MCF 10A (cell line): Measurements from ENCODE around the gene SOCS4. TPM values are rescaled to one million over a fixed set of nuclear protein-coding genes. Genes with fewer than 3 reads are reported as not detected.

Experiments used
- BruUV-seq: library from RNA; stranded (reverse); fragments of 400-500 nt; replicated peaks from 2 replicates; lab custom pipeline; 2021; lab: Mats Ljungman, UMichigan
- CTCF ChIA-PET: fragments of 300-600 bp; sonication (Branson Sonifier 250); formaldehyde crosslinking; extraction: SDS; loops from one replicate; lab custom pipeline; 2021; ENCODE audit warnings: antibody characterized with exemption, inconsistent platforms; lab: Yijun Ruan, JAX
- POLR2A ChIA-PET: fragments of 300-600, 350-650 bp; sonication (Branson Sonifier 250); formaldehyde crosslinking; extraction: SDS; loops from one replicate; lab custom pipeline; 2020; ENCODE audit warnings: antibody characterized with exemption, inconsistent platforms; lab: Yijun Ruan, JAX
- DNase-seq: peaks from one replicate; pipeline ENCODE4 v3.0.0-alpha.2; 2018; ENCODE audit not compliant: unreplicated experiment
- H3K27ac Mint-ChIP-seq: one replicate; pipeline ENCODE4 v1.8.0; 2022; ENCODE audit warnings: mild to moderate bottlenecking, low read depth, mixed read lengths; ENCODE audit not compliant: unreplicated experiment
- H3K27me3 Mint-ChIP-seq: one replicate; pipeline ENCODE4 v1.8.0; 2022; ENCODE audit warnings: mixed read lengths; ENCODE audit not compliant: insufficient read depth, unreplicated experiment
- H3K36me3 Mint-ChIP-seq: one replicate; pipeline ENCODE4 v1.8.0; 2022; ENCODE audit warnings: mild to moderate bottlenecking, moderate library complexity, mixed read lengths; ENCODE audit not compliant: insufficient read depth, unreplicated experiment
- H3K4me1 Mint-ChIP-seq: one replicate; pipeline ENCODE4 v1.8.0; 2022; ENCODE audit warnings: mixed read lengths; ENCODE audit not compliant: insufficient read depth, unreplicated experiment
- H3K4me3 Mint-ChIP-seq: one replicate; pipeline ENCODE4 v1.8.0; 2022; ENCODE audit warnings: mild to moderate bottlenecking, moderate library complexity, mixed read lengths; ENCODE audit not compliant: unreplicated experiment
- H3K9me3 Mint-ChIP-seq: one replicate; pipeline ENCODE4 v1.8.0; 2022; ENCODE audit warnings: mixed read lengths; ENCODE audit not compliant: unreplicated experiment
- CTCF ChIP-seq: fragments of 200-600 bp; IDR thresholded peaks from one replicate; pipeline ENCODE4 v1.8.0; 2022; ENCODE audit warnings: antibody characterized with exemption, mild to moderate bottlenecking; ENCODE audit not compliant: unreplicated experiment
- intact Hi-C: fragments of 100-400 bp; cut with micrococcal nuclease; formaldehyde crosslinking; loops from 2 replicates; pipeline ENCODE4 v1.14.1; 2022
- total RNA-seq: library from RNA; stranded (reverse); gene quantifications from 2 replicates; pipeline ENCODE4 v1.2.3, GENCODE V29; 2022

SOCS4 gene
- total RNA-seq, 1 experiment from 2014 or later: 29.6 TPM

GRCh38 chr14:54985156-54985555 is 41.9 kb upstream of the SOCS4 start:
- no peaks in the 10 kb centered on the region for H3K4me1 Mint-ChIP-seq
- POLR2A ChIA-PET: interaction anchor here (0.7 to 1.8 kb wide), 2 partner anchors 11 to 83 kb away, joined by 3 to 4 read pairs; partner anchors contain the start of gene GCH1

DNA sequence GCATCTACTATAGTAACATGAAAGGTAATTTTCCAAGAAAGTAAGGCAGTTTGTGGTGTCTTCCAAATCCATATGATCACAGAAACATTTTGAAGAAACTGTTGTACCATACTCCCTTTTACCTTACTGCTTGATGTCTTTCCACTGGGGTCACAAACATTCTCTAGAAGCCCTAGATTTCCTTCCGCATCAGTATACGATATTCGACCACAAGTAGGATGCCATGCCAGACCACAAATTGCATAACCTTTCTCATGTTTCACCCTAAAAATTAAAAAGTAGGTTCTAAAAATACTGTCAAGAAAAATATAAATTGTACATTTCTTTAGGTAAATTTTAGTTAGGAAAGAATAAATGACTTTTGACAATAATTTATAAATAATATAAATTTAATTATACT is 26.7 kb upstream of the SOCS4 start:
- no peaks in the 10 kb centered on the region for H3K27me3 Mint-ChIP-seq
- H3K27ac Mint-ChIP-seq: no peak overlapping the region
- no peaks in the 10 kb centered on the region for H3K4me1 Mint-ChIP-seq
- peak; percentile 34 for DNase-seq
- no peaks in the 10 kb centered on the region for H3K9me3 Mint-ChIP-seq
- H3K36me3 Mint-ChIP-seq: peaks cover 15% of the 10 kb centered on the region
- ChIA-PET POLR2A (no interaction called here), CTCF (no interaction called here)
- TF ChIP-seq CTCF: no peak
- H3K4me3 Mint-ChIP-seq: no peak overlapping the region
- no TSS peak for BruUV-seq
- intact Hi-C loops: no loop called here

More at GRCh38 chr14:54985156-54985555, 41.9 kb upstream of the SOCS4 start:
- Mint-ChIP-seq H3K36me3 (peaks cover 11% of the 10 kb centered on the region), H3K27ac (no peak overlapping the region), H3K27me3 (no peaks in the 10 kb centered on the region), H3K4me3 (no peak overlapping the region), H3K9me3 (no peaks in the 10 kb centered on the region)
- CTCF ChIA-PET: interaction anchor here (0.5 to 0.8 kb wide), 3 partner anchors 9 to 952 kb away, joined by 3 read pairs; no protein-coding TSS in a partner anchor
- no peak for DNase-seq
- TF ChIP-seq CTCF: no peak
- intact Hi-C loops: no loop called here
- no TSS peak for BruUV-seq

GRCh38 chr14:55005071-55005470 is 22.0 kb upstream of the SOCS4 start:
- H3K9me3 Mint-ChIP-seq: no peaks in the 10 kb centered on the region
- TF ChIP-seq CTCF: no peak
- no peak overlapping the region for H3K4me3 Mint-ChIP-seq
- peaks cover 29% of the 10 kb centered on the region for H3K36me3 Mint-ChIP-seq
- no peak for DNase-seq
- no TSS peak for BruUV-seq
- H3K4me1 Mint-ChIP-seq: no peaks in the 10 kb centered on the region
- POLR2A ChIA-PET: interaction anchor here (0.5 to 0.7 kb wide), 3 partner anchors 21 to 51 kb away, joined by 3 to 5 read pairs (median 3); no protein-coding TSS in a partner anchor
- intact Hi-C loops: no loop called here
- H3K27ac Mint-ChIP-seq: no peak overlapping the region
- CTCF ChIA-PET: interaction anchor here (0.6 kb wide), 1 partner anchor 24 kb away, joined by 5 read pairs; no protein-coding TSS in a partner anchor
- no peaks in the 10 kb centered on the region for H3K27me3 Mint-ChIP-seq

DNA sequence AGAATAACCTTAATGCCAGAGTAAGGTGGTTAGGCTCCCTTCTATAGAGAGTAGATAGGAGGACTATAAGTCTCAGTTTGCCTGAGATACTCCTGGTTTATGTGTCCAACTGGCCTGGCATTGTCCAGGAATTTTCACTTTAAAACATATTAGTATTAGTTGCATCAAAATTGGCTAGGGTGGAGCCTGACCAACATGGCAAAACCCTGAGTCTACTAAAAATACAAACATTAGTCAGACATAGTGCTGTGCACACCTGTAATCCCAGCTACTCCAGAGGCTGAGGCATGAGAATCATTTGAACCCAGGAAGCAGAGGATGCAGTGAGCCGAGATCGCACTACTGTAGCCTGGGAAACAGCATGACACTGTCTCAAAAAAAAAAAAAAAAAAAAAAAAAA is 12.0 kb upstream of the SOCS4 start:
- H3K9me3 Mint-ChIP-seq: no peaks in the 10 kb centered on the region
- no peak overlapping the region for H3K4me3 Mint-ChIP-seq
- no peaks in the 10 kb centered on the region for H3K27me3 Mint-ChIP-seq
- POLR2A ChIA-PET: interaction anchor here (0.8 to 1.7 kb wide), 4 partner anchors 11 to 36 kb away, joined by 3 to 15 read pairs (median 3); partner anchors contain the start of genes MAPK1IP1L, SOCS4 and WDHD1
- BruUV-seq: no TSS peak
- peaks cover 5% of the 10 kb centered on the region for H3K4me1 Mint-ChIP-seq
- intact Hi-C loops: no loop called here
- TF ChIP-seq CTCF: no peak
- H3K27ac Mint-ChIP-seq: no peak overlapping the region
- CTCF ChIA-PET: interaction anchor here (0.6 to 1.4 kb wide), 4 partner anchors 37 to 149 kb away, joined by 3 to 6 read pairs (median 4); partner anchors contain the start of gene MAPK1IP1L
- no peak for DNase-seq
- peaks cover 17% of the 10 kb centered on the region for H3K36me3 Mint-ChIP-seq
